Esophagus (tissue), 2 donors: ENCODE data around the gene PSMB7. TPM values are rescaled to one million over a fixed set of nuclear protein-coding genes. Genes with fewer than 3 reads are reported as not detected.

ENCODE experiments used
- H3K27ac ChIP-seq, 2 donors: one replicate each; pipeline ENCODE4 v1.5.1; 2013; ENCODE audit warnings: low read depth in 2 of 2, mild to moderate bottlenecking in 2 of 2, inconsistent platforms in 1 of 2, low read length in 1 of 2, moderate library complexity in 1 of 2
- H3K27me3 ChIP-seq, 2 donors: one replicate each; pipeline ENCODE4 v1.6.1; 2013; ENCODE audit warnings: low read length in 2 of 2, control low read depth in 1 of 2, mild to moderate bottlenecking in 1 of 2; ENCODE audit not compliant: insufficient read depth in 2 of 2, control insufficient read depth in 1 of 2
- H3K36me3 ChIP-seq, 2 donors: one replicate each; pipeline ENCODE4 v1.6.1; 2013; ENCODE audit warnings: low read length in 1 of 2; ENCODE audit not compliant: control insufficient read depth in 2 of 2, insufficient read depth in 2 of 2
- H3K4me1 ChIP-seq, 2 donors: one replicate each; pipeline ENCODE4 v1.6.1; 2013; ENCODE audit warnings: low read length in 1 of 2; ENCODE audit not compliant: control insufficient read depth in 2 of 2, insufficient read depth in 2 of 2
- H3K4me3 ChIP-seq, 2 donors: one replicate each; pipeline ENCODE4 v1.5.1; 2013; ENCODE audit warnings: low read length in 2 of 2, mild to moderate bottlenecking in 2 of 2, low read depth in 1 of 2, moderate library complexity in 1 of 2
- H3K9me3 ChIP-seq, 2 donors: one replicate each; pipeline ENCODE4 v1.6.1; 2013; ENCODE audit warnings: mild to moderate bottlenecking in 2 of 2, low read depth in 1 of 2, low read length in 1 of 2, moderate library complexity in 1 of 2; ENCODE audit not compliant: control insufficient read depth in 2 of 2, insufficient read depth in 1 of 2
- WGBS, 2 donors: extraction: QIAGEN DNeasy Blood & Tissue Kit; methylation state at CpG; one replicate each; pipeline ENCODE4 v1.1.7; 2013; 5-methylcytosine and 5-hydroxymethylcytosine counted together
- polyA plus RNA-seq, 2 donors: library from polyadenylated mRNA; stranded (reverse); fragments of 200-250 nt; gene quantifications; one replicate each; pipeline ENCODE4 v1.2.3, GENCODE V29; 2013
- donor health status: healthy with polysubstance abuse.
- donor health status: Bipolar disorder and iron deficiency.

Gene PSMB7
- polyA plus RNA-seq, 2 donors: 137 to 190 TPM

GRCh38 chr9:124343533-124344290 lies 71.5 kb downstream of the PSMB7 start:
- peaks cover 2 to 6% of the 10 kb centered on the region in 2 donors for H3K4me1 ChIP-seq
- no peak overlapping the region for H3K4me3 ChIP-seq
- peak overlapping the region; percentile 34 to 38 for H3K27ac ChIP-seq
- peaks cover 0 to 16% of the 10 kb centered on the region in 2 donors for H3K36me3 ChIP-seq
- no peaks in the 10 kb centered on the region for H3K27me3 ChIP-seq
- no peaks in the 10 kb centered on the region for H3K9me3 ChIP-seq
- 77% methylated on average over 23 of the region's 23 CpGs for WGBS, 2 donors

- H3K4me1 ChIP-seq: peaks cover 2 to 6% of the 10 kb centered on the region in 2 donors
- 24 to 58% methylated on average over 24 to 26 of the region's 26 CpGs for WGBS, 2 donors
- H3K4me3 ChIP-seq: no peak overlapping the region
- H3K9me3 ChIP-seq: no peaks in the 10 kb centered on the region
- peaks cover 0 to 13% of the 10 kb centered on the region in 2 donors for H3K36me3 ChIP-seq
- H3K27ac ChIP-seq: peak overlapping the region; percentile 48 to 67
- no peaks in the 10 kb centered on the region for H3K27me3 ChIP-seq
Measured at GRCh38 chr9:124342776-124343485, 72.3 kb downstream of the PSMB7 start.

GRCh38 chr9:124342402-124342775 lies 72.9 kb downstream of the PSMB7 start:
- peaks cover 0 to 7% of the 10 kb centered on the region in 2 donors for H3K36me3 ChIP-seq
- peaks cover 2 to 6% of the 10 kb centered on the region in 2 donors for H3K4me1 ChIP-seq
- no peaks in the 10 kb centered on the region for H3K9me3 ChIP-seq
- H3K27ac ChIP-seq: no peak overlapping the region
- 76 to 84% methylated on average over 11 of the region's 11 CpGs for WGBS, 2 donors
- no peak overlapping the region for H3K4me3 ChIP-seq
- H3K27me3 ChIP-seq: no peaks in the 10 kb centered on the region

GRCh38 chr9:124341455-124342170 lies 73.6 kb downstream of the PSMB7 start:
- no peaks in the 10 kb centered on the region for H3K27me3 ChIP-seq
- 84 to 87% methylated on average over 21 of the region's 21 CpGs for WGBS, 2 donors
- peaks cover 2 to 6% of the 10 kb centered on the region in 2 donors for H3K4me1 ChIP-seq
- no peak overlapping the region for H3K4me3 ChIP-seq
- H3K36me3 ChIP-seq: peaks cover 0 to 6% of the 10 kb centered on the region in 2 donors
- no peak overlapping the region for H3K27ac ChIP-seq
- no peaks in the 10 kb centered on the region for H3K9me3 ChIP-seq

GRCh38 chr9:124340219-124341069 lies 74.8 kb downstream of the PSMB7 start:
- H3K27me3 ChIP-seq: no peaks in the 10 kb centered on the region
- H3K27ac ChIP-seq: no peak overlapping the region
- WGBS, 2 donors: 86 to 87% methylated on average over 18 of the region's 18 CpGs
- peaks cover 2 to 6% of the 10 kb centered on the region in 2 donors for H3K4me1 ChIP-seq
- no peak overlapping the region for H3K4me3 ChIP-seq
- H3K36me3 ChIP-seq: peaks cover 0 to 9% of the 10 kb centered on the region in 2 donors
- H3K9me3 ChIP-seq: no peaks in the 10 kb centered on the region

- no peak overlapping the region for H3K27ac ChIP-seq
- no peak overlapping the region for H3K4me3 ChIP-seq
- H3K4me1 ChIP-seq: peaks cover 2 to 6% of the 10 kb centered on the region in 2 donors
- H3K36me3 ChIP-seq: peaks cover 0 to 10% of the 10 kb centered on the region in 2 donors
- H3K27me3 ChIP-seq: no peaks in the 10 kb centered on the region
- WGBS, 2 donors: 80 to 84% methylated on average over 13 of the region's 13 CpGs
- no peaks in the 10 kb centered on the region for H3K9me3 ChIP-seq
Measured at GRCh38 chr9:124339603-124340146, 75.6 kb downstream of the PSMB7 start.

- Histone ChIP-seq H3K4me3 (no peak overlapping the region), H3K4me1 (no peaks in the 10 kb centered on the region), H3K36me3 (peaks cover 0 to 10% of the 10 kb centered on the region in 2 donors), H3K9me3 (no peaks in the 10 kb centered on the region), H3K27ac (no peak overlapping the region), H3K27me3 (no peaks in the 10 kb centered on the region)
- 96 to 99% methylated on average over 5 of the region's 5 CpGs for WGBS, 2 donors
Measured at GRCh38 chr9:124337562-124337961, 77.7 kb downstream of the PSMB7 start.

- Histone ChIP-seq H3K9me3 (no peaks in the 10 kb centered on the region), H3K36me3 (peaks cover 2 to 13% of the 10 kb centered on the region in 2 donors), H3K27ac (no peak overlapping the region), H3K27me3 (no peaks in the 10 kb centered on the region), H3K4me3 (no peak overlapping the region), H3K4me1 (no peaks in the 10 kb centered on the region)
- 87 to 88% methylated on average over 14 of the region's 14 CpGs for WGBS, 2 donors
Measured at GRCh38 chr9:124335320-124335707, 79.9 kb downstream of the PSMB7 start.
